ENCODE measurements around the gene SDF2. TPM values are rescaled to one million over a fixed set of nuclear protein-coding genes. Genes with fewer than 3 reads are reported as not detected.
A peak's percentile ranks its signal among the peaks of the same experiment; 100 is the strongest.

Gene SDF2
- total and polyA plus RNA-seq, 9 of the 15 experiments (the other 6 are each of a cell fraction or from before 2014, with no cell fraction given) = 41.2 to 132 (median 65.6) TPM

- peak; percentile 95 for TF ChIP-seq MAX (CRISPR knock-in tag; IDR thresholded peaks at IDR 0.05)
- TF ChIP-seq IRF9 (tag; IDR thresholded peaks at IDR 0.05) = no peak
- TF ChIP-seq FOXM1 (IDR thresholded peaks at IDR 0.05; ENCODE audit: low read depth) = no peak
- TF ChIP-seq FOXM1 (CRISPR knock-in tag; IDR thresholded peaks at IDR 0.05; ENCODE audit: low read depth) = 0 out of 2 replicates have a peak, but pooled peaks have one; percentile 52
- peak; percentile 56 for TF ChIP-seq ZBTB33 (CRISPR knock-in tag; IDR thresholded peaks at IDR 0.05)
- no peak for TF ChIP-seq MTA2 (IDR thresholded peaks at IDR 0.05; ENCODE audit: low read depth)
- TF ChIP-seq SMARCB1 (IDR thresholded peaks at IDR 0.05; ENCODE audit: insufficient read length, low read depth) = peak; percentile 52
- TF ChIP-seq CUX1 (CRISPR knock-in tag; IDR thresholded peaks at IDR 0.05) = no peak
- no peak for TF ChIP-seq SP2 (IDR thresholded peaks at IDR 0.05; ENCODE audit: extremely low read depth, low read depth, low read length, poor library complexity, severe bottlenecking)
- TF ChIP-seq SAP30 (IDR thresholded peaks at IDR 0.05; ENCODE audit: borderline replicate concordance, insufficient read depth, low read depth, low read length, poor library complexity, severe bottlenecking) = peak; percentile 11
- TF ChIP-seq ZNF639 (CRISPR knock-in tag; conservative IDR thresholded peaks at IDR 0.05 in 1 of 2, IDR thresholded peaks at IDR 0.05 in 1 of 2) = no peak
- no peak for TF ChIP-seq PCBP2 (IDR thresholded peaks at IDR 0.05; ENCODE audit: low read depth, low read length, poor library complexity, severe bottlenecking)
- no peak for TF ChIP-seq NUFIP1 (IDR thresholded peaks at IDR 0.05; ENCODE audit: partially characterized antibody)
- TF ChIP-seq MEF2D (tag; conservative IDR thresholded peaks at IDR 0.05; ENCODE audit: low read depth) = no peak
- TF ChIP-seq ZFPM2 (CRISPR knock-in tag; IDR thresholded peaks at IDR 0.05) = no peak
- TF ChIP-seq KDM2B (CRISPR knock-in tag; IDR thresholded peaks at IDR 0.05) = peak; percentile 82
Measured at GRCh38 chr17:28710861-28711722, 49.4 kb upstream of the SDF2 start (continued).
